Gastrocnemius medialis (tissue), 4 donors: ENCODE data around the gene IDH3B. TPM values are rescaled to one million over a fixed set of nuclear protein-coding genes. Genes with fewer than 3 reads are reported as not detected.

Experiments used
- ATAC-seq, 2 donors: fragments of 150-250 bp; one replicate each; pipeline ENCODE4 v1.9.1; 2016
- DNase-seq, 2 donors: peaks; one replicate each; pipeline ENCODE4 v3.0.0-alpha.2; 2019
- H3K27ac ChIP-seq, 4 donors: fragments of 200-600 bp; sonication (generic); 1 replicate in 1 of 4; 2 replicates in 3 of 4; pipeline ENCODE4 v1.5.1; 2016 to 2018; ENCODE audit warnings: mild to moderate bottlenecking in 2 of 4, moderate library complexity in 1 of 4
- H3K27me3 ChIP-seq, 3 donors: fragments of 200-600 bp; sonication (generic) in 2 of 3; 1 replicate in 1 of 3; 2 replicates in 2 of 3; pipeline versions ENCODE4 v1.5.1 to v1.6.0; 2016 to 2019; ENCODE audit warnings: mild to moderate bottlenecking in 1 of 3, moderate library complexity in 1 of 3
- H3K36me3 ChIP-seq, 2 donors: fragments of 200-600 bp; sonication (generic) in 1 of 2; one replicate each; pipeline ENCODE4 v1.5.1; 2017 to 2018
- H3K4me1 ChIP-seq, 2 donors: fragments of 200-600 bp; sonication (generic) in 1 of 2; one replicate each; pipeline ENCODE4 v1.5.1; 2016 to 2017; ENCODE audit warnings: mild to moderate bottlenecking in 2 of 2
- H3K4me3 ChIP-seq, 4 donors: fragments of 200-600 bp; sonication (generic) in 3 of 4; 1 replicate in 1 of 4; 2 replicates in 3 of 4; pipeline ENCODE4 v1.5.1; 2016 to 2019; ENCODE audit warnings: mild to moderate bottlenecking in 2 of 4
- H3K9me3 ChIP-seq, 3 donors: fragments of 200-600 bp; sonication (generic) in 2 of 3; 1 replicate in 1 of 3; 2 replicates in 2 of 3; pipeline ENCODE4 v1.5.1; 2016 to 2019
- POLR2A ChIP-seq, 2 donors: fragments of 450-650 bp; IDR thresholded peaks; one replicate each; pipeline ENCODE4 v1.6.1; 2017; ENCODE audit warnings: antibody characterized with exemption in 2 of 2, mild to moderate bottlenecking in 2 of 2, moderate library complexity in 2 of 2
- in situ Hi-C, 4 donors: fragments of 200-750 bp; cut with MboI; loops; one replicate each; pipeline versions ENCODE4 v1.15.0 to v1.8.0; 2017; ENCODE audit warnings: low sequenced_read_pairs in 4 of 4
- intact Hi-C: fragments of 100-400 bp; cut with DNase I; formaldehyde crosslinking; loops from one replicate; pipeline ENCODE4 v1.15.1; 2023; ENCODE audit warnings: low total_unique reads
- total RNA-seq, 4 donors: library from RNA; depleted of rRNA; stranded (reverse); fragments of >200 nt; gene quantifications; one replicate each; pipeline versions ENCODE4 v1.1.0 to v1.2.3, GENCODE V29; 2016
- TF ChIP-seq, protein P1 (sequence below), 5 experiments: fragments of 450-650 bp in 3 of 5; fragments of 200-600 bp in 2 of 5; sonication (generic) in 2 of 5; IDR thresholded peaks in 4 of 5; conservative IDR thresholded peaks in 1 of 5; 1 replicate in 4 of 5; 2 replicates in 1 of 5; pipeline ENCODE4 v1.5.1; 2016 to 2019; ENCODE audit warnings: antibody characterized with exemption in 5 of 5, mild to moderate bottlenecking in 3 of 5, moderate library complexity in 3 of 5

Gene IDH3B
- total RNA-seq, 4 donors from 2014 or later = 95.5 to 176 (median 136) TPM

DNA sequence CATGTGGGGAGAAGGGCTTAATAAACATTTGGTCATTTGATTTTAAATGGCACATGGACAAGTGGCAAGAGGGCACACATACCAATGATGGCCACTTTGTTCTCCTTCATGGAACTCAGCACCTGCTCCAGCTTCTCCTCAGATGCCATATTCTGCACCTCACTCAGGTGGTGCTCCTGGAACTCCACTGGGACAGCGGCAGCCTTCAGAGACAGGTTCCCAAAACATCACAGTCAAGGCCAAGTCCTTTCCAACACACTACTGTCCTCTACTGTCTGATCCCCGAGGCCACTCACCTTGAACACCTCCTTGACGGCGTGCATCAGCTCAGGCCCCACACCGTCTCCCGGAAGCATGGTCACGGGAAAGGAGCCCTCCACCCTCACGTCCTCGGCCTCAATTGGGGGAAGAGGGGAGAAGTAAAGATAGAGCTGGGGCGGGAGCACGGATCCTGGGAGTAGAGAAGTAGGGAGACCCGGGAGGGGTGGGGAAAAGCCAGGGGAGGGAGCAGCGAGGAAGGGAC lies 591 bp downstream of the IDH3B start:
- peaks cover 13 to 14% of the 10 kb centered on the region in 2 donors for H3K4me1 ChIP-seq
- in situ Hi-C loops (loop anchor here in 1 of 4 donors (25.0 kb wide), 1 partner anchor 199 kb away; the partner anchor contains the start of gene PTPRA), intact Hi-C loops (no loop called here)
- no peaks in the 10 kb centered on the region for H3K27me3 ChIP-seq
- H3K4me3 ChIP-seq = peak overlapping the region; percentile 66 to 98 (median 83)
- peak in 1 of 2 donors; percentile 4 for ATAC-seq
- H3K27ac ChIP-seq = peak overlapping the region; percentile 86 to 89 (median 87)
- DNase-seq = no peak
- H3K36me3 ChIP-seq = peaks cover 0 to 49% of the 10 kb centered on the region in 2 donors
- no peak for TF ChIP-seq POLR2A (IDR thresholded peaks at IDR 0.05)
- TF ChIP-seq, protein P1, sequence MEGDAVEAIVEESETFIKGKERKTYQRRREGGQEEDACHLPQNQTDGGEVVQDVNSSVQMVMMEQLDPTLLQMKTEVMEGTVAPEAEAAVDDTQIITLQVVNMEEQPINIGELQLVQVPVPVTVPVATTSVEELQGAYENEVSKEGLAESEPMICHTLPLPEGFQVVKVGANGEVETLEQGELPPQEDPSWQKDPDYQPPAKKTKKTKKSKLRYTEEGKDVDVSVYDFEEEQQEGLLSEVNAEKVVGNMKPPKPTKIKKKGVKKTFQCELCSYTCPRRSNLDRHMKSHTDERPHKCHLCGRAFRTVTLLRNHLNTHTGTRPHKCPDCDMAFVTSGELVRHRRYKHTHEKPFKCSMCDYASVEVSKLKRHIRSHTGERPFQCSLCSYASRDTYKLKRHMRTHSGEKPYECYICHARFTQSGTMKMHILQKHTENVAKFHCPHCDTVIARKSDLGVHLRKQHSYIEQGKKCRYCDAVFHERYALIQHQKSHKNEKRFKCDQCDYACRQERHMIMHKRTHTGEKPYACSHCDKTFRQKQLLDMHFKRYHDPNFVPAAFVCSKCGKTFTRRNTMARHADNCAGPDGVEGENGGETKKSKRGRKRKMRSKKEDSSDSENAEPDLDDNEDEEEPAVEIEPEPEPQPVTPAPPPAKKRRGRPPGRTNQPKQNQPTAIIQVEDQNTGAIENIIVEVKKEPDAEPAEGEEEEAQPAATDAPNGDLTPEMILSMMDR (IDR thresholded peaks at IDR 0.05 in 4 of 5, conservative IDR thresholded peaks at IDR 0.05 in 1 of 5) = no peak
- H3K9me3 ChIP-seq = no peaks in the 10 kb centered on the region

DNA sequence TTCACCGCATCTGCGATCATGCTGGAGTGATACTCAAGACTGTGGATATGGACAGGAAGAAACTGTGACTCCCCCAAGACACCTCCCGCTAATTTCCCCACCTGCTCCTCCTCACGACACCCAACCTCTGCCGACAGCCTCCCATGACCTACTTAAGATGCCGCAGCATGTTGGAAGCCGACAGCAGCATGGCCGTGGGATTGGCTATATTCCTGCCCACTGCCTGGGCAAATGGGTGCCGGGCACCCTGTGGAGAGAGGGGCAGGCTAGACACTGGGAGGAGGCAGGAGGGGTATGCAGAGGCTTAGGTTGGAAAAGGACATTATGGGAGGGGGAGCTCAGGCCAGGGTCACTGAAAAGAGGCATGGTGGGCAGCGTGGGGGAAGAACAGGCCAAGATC lies 4.5 kb downstream of the IDH3B start:
- H3K4me1 ChIP-seq = peaks cover 10 to 14% of the 10 kb centered on the region in 2 donors
- no peaks in the 10 kb centered on the region for H3K27me3 ChIP-seq
- no peak for DNase-seq
- intact Hi-C loops = loop anchor here (10.0 kb wide), 1 partner anchor 215 kb away; the partner anchor contains the start of gene PTPRA
- peaks cover 0 to 88% of the 10 kb centered on the region in 2 donors for H3K36me3 ChIP-seq
- TF ChIP-seq, protein P1 (IDR thresholded peaks at IDR 0.05 in 4 of 5, conservative IDR thresholded peaks at IDR 0.05 in 1 of 5) = no peak
- no peak for TF ChIP-seq POLR2A (IDR thresholded peaks at IDR 0.05)
- in situ Hi-C loops = loop anchor here in 2 of 4 donors (10.0 to 25.0 kb wide), 2 partner anchors 145 to 203 kb away; partner anchors contain the start of gene PTPRA (in 1 of the 2)
- no peak overlapping the region for H3K27ac ChIP-seq
- H3K9me3 ChIP-seq = no peaks in the 10 kb centered on the region
- no peak overlapping the region for H3K4me3 ChIP-seq
- ATAC-seq = no peak

DNA sequence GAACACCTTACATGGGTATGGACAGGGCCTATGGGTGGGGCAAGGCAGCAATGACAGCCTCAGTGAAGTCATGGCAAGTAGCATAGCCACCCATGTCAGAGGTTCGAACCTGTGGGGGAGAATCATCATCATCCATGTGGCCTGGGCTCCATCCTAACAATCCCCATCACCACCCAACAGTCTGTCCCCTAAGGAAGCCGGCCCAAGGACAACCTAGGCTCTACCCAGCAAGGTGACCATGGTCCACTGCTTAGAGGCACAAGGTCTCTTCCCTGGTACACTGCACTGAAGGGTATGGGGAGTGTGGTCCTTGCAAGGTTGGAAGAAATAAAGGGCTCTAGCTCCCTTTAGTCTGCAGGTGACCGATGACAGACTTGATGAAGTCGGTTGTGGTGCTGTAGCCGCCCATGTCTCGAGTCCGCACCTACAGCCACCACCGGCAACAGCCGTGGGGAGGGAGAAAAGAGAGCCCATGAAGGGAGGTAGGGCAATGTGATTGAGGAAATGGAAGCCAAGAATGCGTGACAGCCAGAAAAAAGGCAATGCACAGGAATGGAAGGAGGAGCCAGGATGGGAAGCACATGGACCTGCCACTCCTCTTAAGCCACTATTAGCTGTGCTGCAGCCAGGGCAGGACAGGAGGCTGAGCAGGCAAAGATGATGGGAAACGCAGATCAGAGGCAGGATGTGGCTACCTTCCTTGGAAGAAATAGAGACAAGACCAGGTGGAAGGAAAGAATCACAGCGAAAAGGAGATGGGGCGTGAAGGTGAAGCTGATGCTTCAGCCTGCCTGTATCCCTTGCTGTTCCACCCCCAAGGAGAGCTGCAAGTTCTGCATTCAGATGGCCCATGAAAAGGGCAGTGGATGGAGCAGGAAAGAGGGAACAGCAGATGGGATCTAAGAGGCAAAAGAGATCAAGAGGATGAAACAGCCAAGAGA lies 5.3 kb downstream of the IDH3B start:
- Histone ChIP-seq H3K27me3 (no peaks in the 10 kb centered on the region), H3K36me3 (peaks cover 0 to 96% of the 10 kb centered on the region in 2 donors), H3K4me1 (peaks cover 15 to 21% of the 10 kb centered on the region in 2 donors), H3K9me3 (no peaks in the 10 kb centered on the region), H3K27ac (no peak overlapping the region), H3K4me3 (no peak overlapping the region)
- ATAC-seq = no peak
- TF ChIP-seq POLR2A (IDR thresholded peaks at IDR 0.05) = no peak
- TF ChIP-seq, protein P1 (IDR thresholded peaks at IDR 0.05 in 4 of 5, conservative IDR thresholded peaks at IDR 0.05 in 1 of 5) = no peak
- in situ Hi-C loops = loop anchor here in 2 of 4 donors (10.0 to 25.0 kb wide), 2 partner anchors 144 to 204 kb away; partner anchors contain the start of gene PTPRA (in 1 of the 2)
- DNase-seq = no peak
- intact Hi-C loops = loop anchor here (10.0 kb wide), 1 partner anchor 216 kb away; the partner anchor contains the start of gene PTPRA

DNA sequence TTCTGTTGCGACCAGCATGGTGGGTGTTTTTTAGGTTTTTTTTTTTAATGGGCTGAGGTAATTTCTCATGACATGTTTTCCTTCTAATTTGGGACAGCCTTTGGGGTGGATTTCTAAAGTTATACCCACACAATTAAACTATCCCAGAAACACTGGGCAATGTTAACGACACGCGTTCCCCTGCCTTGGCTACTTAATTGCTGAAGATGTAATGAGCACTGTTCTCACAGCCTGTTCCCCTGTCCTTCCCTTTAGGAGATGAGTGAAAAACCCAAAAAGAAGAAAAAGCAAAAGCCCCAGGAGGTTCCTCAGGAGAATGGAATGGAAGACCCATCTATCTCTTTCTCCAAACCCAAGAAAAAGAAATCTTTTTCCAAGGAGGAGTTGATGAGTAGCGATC lies 6.3 kb downstream of the IDH3B start:
- no peak overlapping the region for H3K4me3 ChIP-seq
- TF ChIP-seq POLR2A (IDR thresholded peaks at IDR 0.05) = no peak
- TF ChIP-seq, protein P1 (IDR thresholded peaks at IDR 0.05 in 4 of 5, conservative IDR thresholded peaks at IDR 0.05 in 1 of 5) = no peak
- H3K9me3 ChIP-seq = no peaks in the 10 kb centered on the region
- intact Hi-C loops (loop anchor here (10.0 kb wide), 1 partner anchor 217 kb away; the partner anchor contains the start of gene PTPRA), in situ Hi-C loops (loop anchor here in 2 of 4 donors (10.0 to 25.0 kb wide), 2 partner anchors 143 to 205 kb away; partner anchors contain the start of gene PTPRA (in 1 of the 2))
- DNase-seq (no peak), ATAC-seq (no peak)
- H3K27me3 ChIP-seq = no peaks in the 10 kb centered on the region
- H3K36me3 ChIP-seq = peaks cover 0 to 92% of the 10 kb centered on the region in 2 donors
- H3K27ac ChIP-seq = no peak overlapping the region
- peaks cover 12 to 17% of the 10 kb centered on the region in 2 donors for H3K4me1 ChIP-seq
